Smooth muscle cell (in vitro differentiated cells): ENCODE measurements around the gene CXCR2. TPM values are rescaled to one million over a fixed set of nuclear protein-coding genes. Genes with fewer than 3 reads are reported as not detected.
A peak's percentile ranks its signal among the peaks of the same experiment; 100 is the strongest.

ENCODE experiments used
- DNase-seq: peaks from one replicate; lab custom pipeline; 2025; ENCODE audit not compliant: unreplicated experiment; lab: John Stamatoyannopoulos, UW
- H2AFZ ChIP-seq: fragments of 200-600 bp; sonication (generic); 2 replicates; pipeline ENCODE4 v1.6.0; 2016; ENCODE audit warnings: antibody characterized with exemption, low read depth, mild to moderate bottlenecking
- H3F3A ChIP-seq: fragments of 200-600 bp; sonication (generic); 2 replicates; pipeline ENCODE4 v1.6.0; 2017; ENCODE audit warnings: antibody characterized with exemption, low read depth
- H3K27ac ChIP-seq: fragments of 200-600 bp; sonication (generic); 2 replicates; pipeline ENCODE4 v1.5.1; 2016; ENCODE audit warnings: low read depth, mild to moderate bottlenecking
- H3K27me3 ChIP-seq: fragments of 200-600 bp; sonication (generic); 2 replicates; pipeline ENCODE4 v1.6.1; 2016; ENCODE audit warnings: low read depth, mild to moderate bottlenecking
- H3K36me3 ChIP-seq: fragments of 200-600 bp; sonication (generic); 2 replicates; pipeline ENCODE4 v1.5.1; 2016; ENCODE audit warnings: low read depth
- H3K4me1 ChIP-seq: fragments of 200-600 bp; sonication (generic); 2 replicates; pipeline ENCODE4 v1.5.1; 2016; ENCODE audit warnings: low read depth
- H3K4me2 ChIP-seq: fragments of 200-600 bp; sonication (generic); 2 replicates; pipeline ENCODE4 v1.6.0; 2016; ENCODE audit warnings: mild to moderate bottlenecking
- H3K4me3 ChIP-seq: fragments of 200-600 bp; sonication (generic); 2 replicates; pipeline ENCODE4 v1.5.1; 2016; ENCODE audit warnings: mild to moderate bottlenecking
- H3K79me2 ChIP-seq: fragments of 200-600 bp; sonication (generic); 2 replicates; pipeline ENCODE4 v1.6.0; 2016; ENCODE audit warnings: low read depth, mild to moderate bottlenecking
- H3K9ac ChIP-seq: fragments of 200-600 bp; sonication (generic); 2 replicates; pipeline ENCODE4 v1.6.0; 2016; ENCODE audit warnings: low read depth
- H3K9me3 ChIP-seq: fragments of 200-600 bp; sonication (generic); replicated peaks from 2 replicates; pipeline ENCODE4 v1.5.1; 2016; ENCODE audit warnings: low read depth
- H4K20me1 ChIP-seq: fragments of 200-600 bp; sonication (generic); 2 replicates; pipeline ENCODE4 v1.6.0; 2016; ENCODE audit warnings: low read depth
- WGBS: methylation state at CpG from one replicate; pipeline ENCODE4 v1.1.7; 2016; ENCODE audit warnings: low lambda C conversion rate; 5-methylcytosine and 5-hydroxymethylcytosine counted together
- polyA plus RNA-seq: library from polyadenylated mRNA; unstranded; fragments of >200 nt; fragmentation: Nextera tagmentation; extraction: Ambion mirVana; gene quantifications from 2 replicates; pipeline ENCODE4 v1.2.1, GENCODE V29; 2016
- total RNA-seq: library from RNA; depleted of rRNA; stranded (reverse); fragments of >200 nt; gene quantifications from 2 replicates; pipeline ENCODE4 v1.2.3, GENCODE V29; 2014
- TF ChIP-seq, protein P1 (sequence below): fragments of 200-600 bp; sonication (generic); IDR thresholded peaks from 2 replicates; pipeline ENCODE4 v1.5.1; 2017; ENCODE audit warnings: borderline replicate concordance, mild to moderate bottlenecking, antibody characterized with exemption; ENCODE audit not compliant: insufficient read depth, poor library complexity, severe bottlenecking

CXCR2 gene
- total and polyA plus RNA-seq, 2 experiments from 2014 or later: 0.24 TPM; not detected in 1

DNA sequence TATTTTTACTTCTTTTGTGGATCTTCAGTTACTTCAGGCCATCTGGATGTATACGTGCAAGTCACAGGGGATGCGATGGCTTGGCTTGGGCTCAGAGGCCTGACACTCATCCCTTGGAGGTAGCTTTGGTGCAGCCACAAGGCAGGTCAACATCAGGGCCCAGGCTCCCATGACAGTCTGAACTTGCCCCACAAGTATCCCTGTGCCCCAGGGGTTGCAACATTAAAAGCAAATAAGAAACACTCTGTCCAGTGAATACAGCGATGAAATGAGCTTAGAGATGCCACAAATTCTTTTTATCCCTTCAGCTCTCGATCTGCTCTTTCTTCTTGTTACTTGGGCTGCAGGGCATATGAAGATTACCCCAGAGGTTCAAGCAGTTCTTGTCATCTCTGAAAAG, 54.0 kb downstream of the CXCR2 start:
- no peaks in the 10 kb centered on the region for H3K9me3 ChIP-seq
- H3K36me3 ChIP-seq: no peaks in the 10 kb centered on the region
- H3K27me3 ChIP-seq: no peaks in the 10 kb centered on the region
- WGBS: 87% methylated on average over 4 of the region's 4 CpGs
- H3K9ac ChIP-seq: no peak overlapping the region
- no peak for DNase-seq
- H3K4me1 ChIP-seq: no peaks in the 10 kb centered on the region
- H3F3A ChIP-seq: no peaks in the 10 kb centered on the region
- no peak overlapping the region for H3K4me2 ChIP-seq
- no peak overlapping the region for H3K27ac ChIP-seq
- TF ChIP-seq, protein P1, sequence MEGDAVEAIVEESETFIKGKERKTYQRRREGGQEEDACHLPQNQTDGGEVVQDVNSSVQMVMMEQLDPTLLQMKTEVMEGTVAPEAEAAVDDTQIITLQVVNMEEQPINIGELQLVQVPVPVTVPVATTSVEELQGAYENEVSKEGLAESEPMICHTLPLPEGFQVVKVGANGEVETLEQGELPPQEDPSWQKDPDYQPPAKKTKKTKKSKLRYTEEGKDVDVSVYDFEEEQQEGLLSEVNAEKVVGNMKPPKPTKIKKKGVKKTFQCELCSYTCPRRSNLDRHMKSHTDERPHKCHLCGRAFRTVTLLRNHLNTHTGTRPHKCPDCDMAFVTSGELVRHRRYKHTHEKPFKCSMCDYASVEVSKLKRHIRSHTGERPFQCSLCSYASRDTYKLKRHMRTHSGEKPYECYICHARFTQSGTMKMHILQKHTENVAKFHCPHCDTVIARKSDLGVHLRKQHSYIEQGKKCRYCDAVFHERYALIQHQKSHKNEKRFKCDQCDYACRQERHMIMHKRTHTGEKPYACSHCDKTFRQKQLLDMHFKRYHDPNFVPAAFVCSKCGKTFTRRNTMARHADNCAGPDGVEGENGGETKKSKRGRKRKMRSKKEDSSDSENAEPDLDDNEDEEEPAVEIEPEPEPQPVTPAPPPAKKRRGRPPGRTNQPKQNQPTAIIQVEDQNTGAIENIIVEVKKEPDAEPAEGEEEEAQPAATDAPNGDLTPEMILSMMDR: no peak
- no peak overlapping the region for H3K4me3 ChIP-seq
- no peak overlapping the region for H2AFZ ChIP-seq
- no peaks in the 10 kb centered on the region for H3K79me2 ChIP-seq
- H4K20me1 ChIP-seq: no peaks in the 10 kb centered on the region

DNA sequence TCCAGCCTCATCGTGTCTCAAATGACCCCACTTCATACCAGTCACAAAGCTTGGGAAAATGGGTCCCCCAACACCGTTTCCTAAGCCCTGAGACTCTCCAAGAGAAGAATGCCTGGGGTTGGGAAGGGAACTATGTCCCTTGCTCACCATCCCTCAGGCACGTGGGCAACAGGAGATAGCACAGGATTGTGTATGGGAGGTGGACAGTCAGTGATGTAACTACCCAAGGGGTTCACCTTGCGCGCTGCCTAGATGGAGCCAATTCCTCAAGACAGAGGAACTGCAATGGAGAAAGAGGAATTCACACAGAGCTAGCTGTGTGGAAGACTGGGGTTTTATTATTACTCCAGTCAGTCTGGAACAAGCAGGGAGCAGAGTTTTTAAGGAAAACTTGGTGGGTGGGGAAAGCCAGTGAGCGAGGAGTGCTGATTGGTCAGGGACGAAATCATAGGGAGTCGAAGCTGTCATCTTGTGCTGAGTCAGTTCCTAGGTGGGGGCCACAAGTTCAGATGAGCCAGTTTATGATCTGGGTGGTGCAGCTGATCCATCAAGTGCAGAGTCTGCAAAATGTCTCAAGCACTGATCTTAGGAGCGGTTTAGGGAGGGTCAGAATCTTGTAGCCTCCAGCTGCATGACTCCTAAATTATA, 54.8 kb downstream of the CXCR2 start:
- WGBS: 59% methylated on average over 9 of the region's 9 CpGs
- H3K9me3 ChIP-seq: no peaks in the 10 kb centered on the region
- H3F3A ChIP-seq: no peaks in the 10 kb centered on the region
- no peaks in the 10 kb centered on the region for H3K27me3 ChIP-seq
- no peaks in the 10 kb centered on the region for H3K36me3 ChIP-seq
- no peak overlapping the region for H3K4me2 ChIP-seq
- H2AFZ ChIP-seq: no peak overlapping the region
- H3K27ac ChIP-seq: no peak overlapping the region
- H3K9ac ChIP-seq: no peak overlapping the region
- TF ChIP-seq, protein P1: no peak
- H3K79me2 ChIP-seq: no peaks in the 10 kb centered on the region
- H3K4me1 ChIP-seq: no peaks in the 10 kb centered on the region
- H3K4me3 ChIP-seq: no peak overlapping the region
- no peak for DNase-seq
- H4K20me1 ChIP-seq: no peaks in the 10 kb centered on the region

DNA sequence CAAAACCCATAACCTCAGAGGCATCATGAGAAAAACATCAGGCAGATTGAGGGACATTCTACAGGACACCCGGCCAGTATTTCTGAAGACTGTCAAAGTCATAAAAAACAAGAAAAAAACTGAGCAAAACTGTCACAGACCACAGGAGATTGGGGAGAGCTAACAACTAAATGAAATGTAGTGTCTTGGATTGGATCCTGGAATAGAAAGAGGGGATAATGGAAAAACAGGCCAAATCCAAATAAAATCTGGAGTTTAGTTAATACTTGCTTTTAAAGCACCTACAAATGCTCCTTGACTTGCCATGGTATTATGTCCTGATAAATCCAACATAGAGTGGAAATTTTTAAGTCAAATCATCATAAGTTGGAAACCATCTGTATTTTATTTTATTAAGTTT, 58.5 kb downstream of the CXCR2 start:
- Histone ChIP-seq H3K36me3 (no peaks in the 10 kb centered on the region), H3K9me3 (no peaks in the 10 kb centered on the region), H3K79me2 (no peaks in the 10 kb centered on the region), H3F3A (no peaks in the 10 kb centered on the region), H2AFZ (no peak overlapping the region), H4K20me1 (no peaks in the 10 kb centered on the region), H3K9ac (no peak overlapping the region), H3K4me3 (no peak overlapping the region), H3K27me3 (no peaks in the 10 kb centered on the region), H3K4me2 (no peak overlapping the region), H3K4me1 (no peaks in the 10 kb centered on the region), H3K27ac (no peak overlapping the region)
- TF ChIP-seq, protein P1: no peak
- no peak for DNase-seq
- WGBS: 90% methylated on average over 1 of the region's 1 CpG

GRCh38 chr2:218186355-218186766, 60.5 kb downstream of the CXCR2 start:
- no peaks in the 10 kb centered on the region for H3K9me3 ChIP-seq
- H3K27me3 ChIP-seq: no peaks in the 10 kb centered on the region
- no peak for DNase-seq
- no peaks in the 10 kb centered on the region for H3F3A ChIP-seq
- H3K27ac ChIP-seq: no peak overlapping the region
- no peaks in the 10 kb centered on the region for H3K36me3 ChIP-seq
- no peaks in the 10 kb centered on the region for H3K79me2 ChIP-seq
- no peak overlapping the region for H3K4me2 ChIP-seq
- H3K4me1 ChIP-seq: no peaks in the 10 kb centered on the region
- 43% methylated on average over 8 of the region's 8 CpGs for WGBS
- TF ChIP-seq, protein P1: peak; percentile 71
- no peak overlapping the region for H3K4me3 ChIP-seq
- H4K20me1 ChIP-seq: no peaks in the 10 kb centered on the region
- H3K9ac ChIP-seq: no peak overlapping the region
- H2AFZ ChIP-seq: peak overlapping the region; percentile 79
